Ascending aorta (tissue), 2 donors: ENCODE results near the gene CSMD2. TPM values are rescaled to one million over a fixed set of nuclear protein-coding genes. Genes with fewer than 3 reads are reported as not detected.
"Not testable (repeated sequence)": the region's sequence is repeated elsewhere in the genome, so short reads cannot be mapped to it uniquely, and the experiment has no call there.

Experiments
- DNase-seq, 2 donors: peaks; one replicate each; pipeline ENCODE4 v3.0.0-alpha.2; 2019; ENCODE audit warnings: low spot score in 2 of 2
- H3K27ac ChIP-seq, 2 donors: fragments of 200-600 bp; sonication (generic); one replicate each; pipeline ENCODE4 v1.5.1; 2016 to 2017; ENCODE audit warnings: mild to moderate bottlenecking in 1 of 2
- H3K27me3 ChIP-seq: fragments of 200-600 bp; sonication (generic); one replicate; pipeline ENCODE4 v1.5.1; 2017
- H3K36me3 ChIP-seq, 2 donors: fragments of 200-600 bp; sonication (generic); one replicate each; pipeline ENCODE4 v1.5.1; 2016
- H3K4me1 ChIP-seq, 2 donors: fragments of 200-600 bp; sonication (generic); one replicate each; pipeline ENCODE4 v1.5.1; 2016 to 2017; ENCODE audit warnings: mild to moderate bottlenecking in 1 of 2
- H3K4me3 ChIP-seq, 2 donors: fragments of 200-600 bp; sonication (generic); one replicate each; pipeline ENCODE4 v1.5.1; 2016 to 2017; ENCODE audit warnings: mild to moderate bottlenecking in 1 of 2
- H3K9me3 ChIP-seq, 2 donors: fragments of 200-600 bp; sonication (generic); one replicate each; pipeline ENCODE4 v1.5.1; 2016
- CTCF ChIP-seq, 3 experiments: fragments of 200-600 bp in 2 of 3; fragments of 450-650 bp in 1 of 3; sonication (generic) in 2 of 3; IDR thresholded peaks; one replicate each; pipeline ENCODE4 v1.5.1; 2016 to 2019; ENCODE audit warnings: antibody characterized with exemption in 3 of 3, mild to moderate bottlenecking in 1 of 3, moderate library complexity in 1 of 3
- intact Hi-C: fragments of 100-400 bp; cut with DNase I; formaldehyde crosslinking; loops from one replicate; pipeline ENCODE4 v1.15.1; 2023
- total RNA-seq: library from RNA; depleted of rRNA; stranded (reverse); fragments of >200 nt; gene quantifications from one replicate; pipeline ENCODE4 v1.1.0, GENCODE V29; 2016

Gene CSMD2
- total RNA-seq, 1 donor from 2014 or later, result 10.9 TPM

DNA sequence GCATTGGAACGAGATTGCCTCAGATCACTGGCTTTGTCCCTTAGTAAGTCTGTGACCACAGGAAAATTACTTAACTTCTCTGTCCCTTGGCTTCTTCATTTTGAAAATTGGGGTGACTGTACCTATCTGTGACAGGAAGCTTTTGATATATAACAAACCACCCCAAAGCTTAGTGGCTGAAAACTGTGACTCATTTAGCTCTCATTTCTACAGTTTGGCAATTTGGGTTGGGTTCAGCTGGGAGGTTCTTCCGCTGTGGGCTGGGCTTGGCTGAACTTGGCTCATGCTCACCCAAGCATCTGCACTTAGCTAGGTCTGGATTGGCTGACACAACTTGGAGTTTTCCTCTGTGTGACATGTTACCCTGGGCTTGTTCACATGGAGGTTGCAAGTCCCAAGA is 25.7 kb upstream of the CSMD2 start:
- H3K4me3 ChIP-seq, result no peak overlapping the region
- no peaks in the 10 kb centered on the region for H3K27me3 ChIP-seq
- intact Hi-C loops, result no loop called here
- peaks cover 0 to 3% of the 10 kb centered on the region in 2 donors for H3K9me3 ChIP-seq
- H3K27ac ChIP-seq, result no peak overlapping the region
- DNase-seq, result no peak
- no peaks in the 10 kb centered on the region for H3K36me3 ChIP-seq
- no peak for TF ChIP-seq CTCF (IDR thresholded peaks at IDR 0.05)
- H3K4me1 ChIP-seq, result no peaks in the 10 kb centered on the region

DNA sequence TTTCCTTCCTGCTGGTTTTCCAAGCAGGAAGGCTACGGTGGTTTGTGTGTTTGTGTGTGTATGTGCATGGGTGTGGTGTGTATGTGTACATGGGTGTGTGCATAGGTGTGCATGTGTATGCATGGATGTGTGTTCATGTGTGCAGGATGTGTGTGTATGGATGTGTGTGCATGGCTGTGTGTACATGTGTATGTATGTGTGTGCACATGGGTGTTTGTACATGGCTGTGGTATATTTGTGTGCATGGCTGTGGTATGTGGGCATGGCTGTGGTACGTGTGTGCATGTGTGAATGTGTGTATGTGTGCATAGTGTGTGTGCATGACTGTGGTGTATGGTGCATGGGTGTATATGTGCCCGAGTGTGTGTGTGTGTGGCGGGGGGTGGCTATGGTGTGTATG is 24.0 kb upstream of the CSMD2 start:
- intact Hi-C loops, result no loop called here
- TF ChIP-seq CTCF (IDR thresholded peaks at IDR 0.05), result no peak
- no peak for DNase-seq
- Histone ChIP-seq H3K4me1 (no peaks in the 10 kb centered on the region), H3K36me3 (no peaks in the 10 kb centered on the region), H3K27me3 (no peaks in the 10 kb centered on the region), H3K27ac (no peak overlapping the region), H3K9me3 (peaks cover 0 to 3% of the 10 kb centered on the region in 2 donors), H3K4me3 (no peak overlapping the region)

DNA sequence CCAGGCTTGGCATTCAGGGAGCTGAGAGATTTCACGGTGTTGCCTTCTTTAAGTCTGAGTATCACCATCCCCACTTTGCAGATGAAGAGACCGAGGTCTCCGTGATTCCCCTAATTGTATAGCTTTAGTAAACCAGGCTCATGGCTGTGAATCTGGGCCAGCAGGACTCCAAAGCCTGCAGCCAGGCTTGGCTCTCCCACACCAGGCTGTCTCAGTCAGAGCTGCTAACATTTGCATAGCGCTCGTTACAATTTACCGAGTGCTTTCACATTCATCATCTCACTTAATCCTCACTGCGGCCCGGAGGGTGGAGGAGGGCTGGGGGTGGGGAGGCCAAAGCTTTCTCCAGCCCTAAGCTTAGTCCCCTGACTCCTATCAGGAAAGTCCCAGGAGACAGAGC is 23.4 kb upstream of the CSMD2 start:
- Histone ChIP-seq H3K9me3 (peaks cover 0 to 3% of the 10 kb centered on the region in 2 donors), H3K4me1 (no peaks in the 10 kb centered on the region), H3K36me3 (no peaks in the 10 kb centered on the region), H3K27ac (no peak overlapping the region), H3K27me3 (no peaks in the 10 kb centered on the region), H3K4me3 (no peak overlapping the region)
- intact Hi-C loops, result no loop called here
- TF ChIP-seq CTCF (IDR thresholded peaks at IDR 0.05), result no peak
- no peak for DNase-seq

DNA sequence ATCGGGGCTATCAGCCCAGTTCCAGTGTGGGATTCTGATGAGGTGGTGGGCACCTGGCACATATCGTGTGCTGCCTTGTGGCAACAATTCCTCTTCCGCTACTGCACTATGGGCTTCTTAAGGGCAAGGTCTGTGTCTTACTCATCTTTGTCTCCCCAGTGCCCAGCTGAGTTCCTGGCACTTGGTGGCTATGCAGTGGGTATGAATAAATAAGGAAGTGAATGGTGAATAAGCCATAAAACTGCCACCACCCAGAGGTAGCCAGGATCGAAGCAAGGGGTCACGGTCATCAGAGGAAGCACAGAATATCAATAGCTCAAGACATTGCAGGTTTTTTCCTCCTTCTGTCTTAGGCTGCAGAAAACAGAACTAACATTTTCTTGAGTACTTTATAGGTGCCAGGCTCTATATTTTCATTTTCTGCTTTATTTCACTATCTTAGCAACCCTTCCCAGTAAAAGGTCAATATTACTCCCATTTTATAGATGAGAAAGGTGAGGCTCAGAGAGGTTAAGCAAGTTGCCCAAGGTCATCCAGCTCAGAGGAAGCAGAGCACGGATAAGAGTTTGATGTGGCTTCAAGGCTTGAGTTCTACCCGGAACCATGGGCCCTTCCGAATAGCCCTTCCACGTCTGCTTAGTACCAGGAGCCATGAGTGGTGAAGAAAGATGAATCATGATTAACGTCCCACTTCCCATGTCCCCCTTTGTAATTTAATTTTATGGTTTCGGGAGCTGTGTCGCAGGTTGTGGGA is 21.9 kb upstream of the CSMD2 start:
- no peak for TF ChIP-seq CTCF (IDR thresholded peaks at IDR 0.05)
- DNase-seq, result no peak
- Histone ChIP-seq H3K9me3 (peaks cover 0 to 3% of the 10 kb centered on the region in 2 donors), H3K4me3 (no peak overlapping the region), H3K4me1 (no peaks in the 10 kb centered on the region), H3K36me3 (no peaks in the 10 kb centered on the region), H3K27ac (no peak overlapping the region), H3K27me3 (no peaks in the 10 kb centered on the region)
- intact Hi-C loops, result no loop called here

DNA sequence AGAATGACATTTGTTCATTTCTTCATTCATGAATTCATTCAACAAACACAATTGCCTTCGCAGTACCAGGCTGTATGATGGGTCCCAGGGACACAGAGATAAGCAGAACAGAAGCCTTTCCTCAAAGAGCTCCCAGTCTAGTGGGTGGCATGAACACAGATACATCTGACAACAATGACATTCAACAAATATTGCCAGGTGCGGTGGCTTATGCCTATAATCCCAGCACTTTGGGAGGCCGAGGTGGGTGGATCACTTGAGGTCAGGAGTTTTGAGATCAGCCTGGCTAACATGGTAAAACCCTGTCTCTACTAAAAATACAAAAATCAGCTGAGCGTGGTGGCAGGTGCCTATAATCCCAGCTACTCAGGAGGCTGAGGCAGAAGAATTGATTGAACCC is 18.4 kb upstream of the CSMD2 start:
- H3K27me3 ChIP-seq, H3K9me3 ChIP-seq, H3K4me3 ChIP-seq, H3K36me3 ChIP-seq, DNase-seq, H3K4me1 ChIP-seq, intact Hi-C loops, H3K27ac ChIP-seq: not testable (repeated sequence)

DNA sequence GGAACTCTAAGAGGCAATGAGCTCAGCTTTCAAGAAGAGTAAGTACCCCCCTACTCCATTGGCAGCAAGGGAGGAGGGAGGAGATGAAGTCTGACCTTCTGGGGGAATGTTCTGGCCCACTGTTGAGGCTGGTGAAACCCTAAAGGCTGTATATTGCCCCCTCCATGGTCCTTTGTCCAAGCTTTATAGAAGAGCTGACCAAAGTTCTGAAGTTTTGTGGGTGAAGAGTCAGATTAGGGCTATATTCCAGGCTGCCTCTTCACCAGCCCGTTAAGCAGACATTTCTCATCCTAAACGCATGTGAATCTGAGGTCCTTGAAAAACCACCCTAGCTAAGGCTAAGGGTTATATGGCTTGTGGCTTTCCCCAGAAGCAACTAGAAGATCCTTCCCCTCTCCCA is 13.0 kb upstream of the CSMD2 start:
- Histone ChIP-seq H3K4me1 (no peaks in the 10 kb centered on the region), H3K4me3 (no peak overlapping the region), H3K27me3 (peaks cover 9% of the 10 kb centered on the region), H3K36me3 (no peaks in the 10 kb centered on the region), H3K27ac (no peak overlapping the region), H3K9me3 (no peaks in the 10 kb centered on the region)
- intact Hi-C loops, result no loop called here
- no peak for DNase-seq
- no peak for TF ChIP-seq CTCF (IDR thresholded peaks at IDR 0.05)
